ENCODE results near the gene LRRC4.

LRRC4 gene

GRCh38 chr7:128031901-128032604 lies 816 bp upstream of the LRRC4 start:
- peak; percentile 89 for DNase-seq

GRCh38 chr7:128030263-128030653 lies 979 bp downstream of the LRRC4 start:
- peak; percentile 39 for DNase-seq

GRCh38 chr7:128029405-128029995 lies 1.7 kb downstream of the LRRC4 start:
- DNase-seq = no peak

- DNase-seq = peak; percentile 63
Measured at GRCh38 chr7:128027485-128027980, 3.7 kb downstream of the LRRC4 start.

- no peak for DNase-seq
Measured at GRCh38 chr7:128026551-128026950, 4.7 kb downstream of the LRRC4 start.

GRCh38 chr7:128025819-128026218 lies 5.4 kb downstream of the LRRC4 start:
- DNase-seq = no peak

GRCh38 chr7:128025380-128025779 lies 5.9 kb downstream of the LRRC4 start:
- no peak for DNase-seq

- DNase-seq = no peak
Measured at GRCh38 chr7:128024151-128024550, 7.1 kb downstream of the LRRC4 start.

GRCh38 chr7:128022631-128023532 lies 8.4 kb downstream of the LRRC4 start:
- no peak for DNase-seq

GRCh38 chr7:128021366-128021765 lies 9.9 kb downstream of the LRRC4 start:
- DNase-seq = no peak

- no peak for DNase-seq
Measured at GRCh38 chr7:128020159-128020558, 11.1 kb downstream of the LRRC4 start.

GRCh38 chr7:128019288-128019687 lies 11.9 kb downstream of the LRRC4 start:
- DNase-seq = no peak

GRCh38 chr7:128017862-128018845 lies 13.1 kb downstream of the LRRC4 start:
- no peak for DNase-seq

GRCh38 chr7:128017460-128017859 lies 13.8 kb downstream of the LRRC4 start:
- no peak for DNase-seq

- no peak for DNase-seq
Measured at GRCh38 chr7:128014811-128015210, 16.4 kb downstream of the LRRC4 start.

GRCh38 chr7:128011131-128011661 lies 20.0 kb downstream of the LRRC4 start:
- no peak for DNase-seq

GRCh38 chr7:128010391-128011127 lies 20.7 kb downstream of the LRRC4 start:
- no peak for DNase-seq

GRCh38 chr7:128008744-128009143 lies 22.5 kb downstream of the LRRC4 start:
- no peak for DNase-seq

GRCh38 chr7:128008141-128008540 lies 23.1 kb downstream of the LRRC4 start:
- DNase-seq = no peak

GRCh38 chr7:128007303-128007680 lies 23.9 kb downstream of the LRRC4 start:
- DNase-seq = no peak

All from eye (tissue), 1 donor.